GM10266 (cell line): ENCODE measurements around the gene ASH1L.
A peak's percentile ranks its signal among the peaks of the same experiment; 100 is the strongest.

Experiments used
- DNase-seq: peaks from one replicate; pipeline ENCODE4 v3.0.0; 2012; ENCODE audit errors: extremely low spot score
- CTCF ChIP-seq: IDR thresholded peaks from 2 replicates; pipeline ENCODE4 v1.5.1; 2012; ENCODE audit warnings: mild to moderate bottlenecking, low read depth; ENCODE audit not compliant: control insufficient read depth, insufficient read depth; ENCODE audit errors: missing control alignments

Gene ASH1L

GRCh38 chr1:155555915-155556314 is 6.7 kb downstream of the ASH1L start:
- TF ChIP-seq CTCF = no peak

GRCh38 chr1:155553349-155553748 is 9.3 kb downstream of the ASH1L start:
- DNase-seq = no peak
- no peak for TF ChIP-seq CTCF

More at GRCh38 chr1:155555915-155556314, 6.7 kb downstream of the ASH1L start:
- DNase-seq = no peak

- TF ChIP-seq CTCF = no peak
- DNase-seq = no peak
These were observed 13.9 kb downstream of the ASH1L start for GRCh38 chr1:155548706-155549105.

GRCh38 chr1:155540000-155540874 is 22.4 kb downstream of the ASH1L start:
- no peak for TF ChIP-seq CTCF
- DNase-seq = no peak

- no peak for TF ChIP-seq CTCF
- no peak for DNase-seq
These were observed 25.4 kb downstream of the ASH1L start for GRCh38 chr1:155537193-155537592.

GRCh38 chr1:155531624-155532023 is 31.0 kb downstream of the ASH1L start:
- TF ChIP-seq CTCF = no peak
- no peak for DNase-seq

- no peak for TF ChIP-seq CTCF
- peak; percentile 13 for DNase-seq
These were observed 32.7 kb downstream of the ASH1L start for GRCh38 chr1:155529929-155530328.
